Epithelial cell of esophagus (primary cell): ENCODE data around the gene MAP10.

Experiments used
- DNase-seq: peaks from one replicate; pipeline ENCODE4 v3.0.0; 2010; ENCODE audit warnings: low read depth
- H3K4me3 ChIP-seq: 2 replicates; pipeline ENCODE4 v1.5.1; 2011; ENCODE audit warnings: mild to moderate bottlenecking, low read length, control low read depth
- TF ChIP-seq, protein P1 (sequence below): IDR thresholded peaks from 2 replicates; pipeline ENCODE4 v1.5.1; 2011; ENCODE audit warnings: low read depth, mild to moderate bottlenecking, low read length, control low read depth, inconsistent platforms; ENCODE audit not compliant: insufficient read depth; ENCODE audit errors: missing control alignments

MAP10 gene, protein sequence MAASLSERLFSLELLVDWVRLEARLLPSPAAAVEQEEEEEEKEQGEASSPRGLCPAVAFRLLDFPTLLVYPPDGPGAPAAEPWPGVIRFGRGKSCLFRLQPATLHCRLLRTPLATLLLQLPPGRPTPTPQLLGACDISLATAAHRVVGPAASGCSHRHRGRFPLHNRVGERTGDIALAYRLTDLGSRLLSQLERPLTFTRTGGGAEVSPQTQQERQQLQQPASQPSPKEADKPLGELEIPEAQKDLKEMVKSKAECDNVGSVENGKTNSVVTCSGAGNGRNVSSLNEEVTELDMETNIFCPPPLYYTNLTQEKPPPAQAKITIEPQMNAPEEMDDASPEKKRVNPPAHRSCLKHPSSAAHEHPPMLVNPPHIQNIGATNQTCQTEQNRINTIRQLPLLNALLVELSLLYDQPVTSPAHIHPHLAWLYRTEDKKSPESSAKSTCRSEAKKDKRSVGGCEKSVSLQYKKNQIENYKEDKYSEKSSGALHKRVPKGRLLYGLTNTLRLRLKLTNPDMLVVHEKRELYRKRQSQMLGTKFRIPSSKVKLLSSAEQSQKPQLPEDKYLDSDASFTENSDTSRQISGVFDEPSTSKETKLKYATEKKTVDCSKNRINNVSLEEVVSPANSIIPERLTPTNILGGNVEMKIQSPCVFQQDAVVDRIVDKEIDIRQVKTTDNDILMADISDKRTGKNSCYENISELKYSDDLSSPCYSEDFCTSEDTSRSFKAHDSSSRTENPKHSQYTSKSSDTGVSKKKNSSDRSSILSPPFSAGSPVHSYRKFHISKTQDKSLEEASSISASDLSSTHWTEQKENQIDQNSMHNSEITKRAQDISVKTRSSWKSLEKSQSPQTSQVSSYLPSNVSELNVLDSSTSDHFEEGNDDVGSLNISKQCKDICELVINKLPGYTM

GRCh38 chr1:232805269-232806185, at the start of gene MAP10:
Gene MAP10 (plus strand): TSS chr1:232805416. CDS start chr1:232805450, 34 bp downstream.
- peak within 1 kb of the TSS; percentile 72 for H3K4me3 ChIP-seq
- TF ChIP-seq, protein P1, sequence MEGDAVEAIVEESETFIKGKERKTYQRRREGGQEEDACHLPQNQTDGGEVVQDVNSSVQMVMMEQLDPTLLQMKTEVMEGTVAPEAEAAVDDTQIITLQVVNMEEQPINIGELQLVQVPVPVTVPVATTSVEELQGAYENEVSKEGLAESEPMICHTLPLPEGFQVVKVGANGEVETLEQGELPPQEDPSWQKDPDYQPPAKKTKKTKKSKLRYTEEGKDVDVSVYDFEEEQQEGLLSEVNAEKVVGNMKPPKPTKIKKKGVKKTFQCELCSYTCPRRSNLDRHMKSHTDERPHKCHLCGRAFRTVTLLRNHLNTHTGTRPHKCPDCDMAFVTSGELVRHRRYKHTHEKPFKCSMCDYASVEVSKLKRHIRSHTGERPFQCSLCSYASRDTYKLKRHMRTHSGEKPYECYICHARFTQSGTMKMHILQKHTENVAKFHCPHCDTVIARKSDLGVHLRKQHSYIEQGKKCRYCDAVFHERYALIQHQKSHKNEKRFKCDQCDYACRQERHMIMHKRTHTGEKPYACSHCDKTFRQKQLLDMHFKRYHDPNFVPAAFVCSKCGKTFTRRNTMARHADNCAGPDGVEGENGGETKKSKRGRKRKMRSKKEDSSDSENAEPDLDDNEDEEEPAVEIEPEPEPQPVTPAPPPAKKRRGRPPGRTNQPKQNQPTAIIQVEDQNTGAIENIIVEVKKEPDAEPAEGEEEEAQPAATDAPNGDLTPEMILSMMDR, result no peak
- DNase-seq, result peak; percentile 59

DNA sequence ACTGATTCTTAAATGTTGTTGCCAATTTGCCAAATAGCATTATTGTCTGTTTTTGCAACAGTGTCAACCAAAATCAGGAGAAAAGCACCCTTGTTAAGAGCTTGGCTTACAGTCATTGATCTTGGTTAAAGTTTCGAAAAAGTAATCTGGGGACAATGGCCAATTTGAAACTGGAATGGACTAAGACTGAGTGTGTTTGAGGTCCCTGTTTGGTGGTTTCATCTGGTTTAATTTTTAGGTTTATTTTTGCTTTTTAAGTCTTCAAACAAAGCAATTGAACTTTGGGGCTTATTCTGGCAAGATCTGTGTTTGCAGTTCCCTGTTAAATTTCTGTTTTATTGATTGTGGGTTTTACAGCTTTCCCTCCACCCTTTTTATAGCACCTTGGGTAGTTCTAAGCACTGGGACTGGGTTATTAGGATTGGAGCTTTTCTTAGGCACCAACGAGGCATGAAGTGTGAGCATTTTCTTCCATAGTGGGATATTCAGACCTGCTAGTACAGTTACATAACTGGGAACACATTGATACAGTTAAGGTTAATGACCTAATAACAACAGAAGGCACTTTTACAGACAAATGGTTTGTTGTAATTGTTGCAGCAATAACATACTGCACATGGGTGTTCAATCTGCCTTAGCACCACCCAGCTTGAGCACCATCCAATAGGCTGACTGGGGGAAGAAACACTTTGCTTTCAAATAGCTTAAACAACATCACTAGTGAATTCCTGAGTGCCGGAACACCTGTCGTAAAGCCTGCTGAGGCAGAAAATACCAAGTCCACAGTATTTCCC, 40.6 kb upstream of the MAP10 start:
- TF ChIP-seq, protein P1, result no peak
- no peak overlapping the region for H3K4me3 ChIP-seq
- DNase-seq, result no peak

GRCh38 chr1:232765542-232765941, 39.7 kb upstream of the MAP10 start:
- TF ChIP-seq, protein P1, result no peak

DNA sequence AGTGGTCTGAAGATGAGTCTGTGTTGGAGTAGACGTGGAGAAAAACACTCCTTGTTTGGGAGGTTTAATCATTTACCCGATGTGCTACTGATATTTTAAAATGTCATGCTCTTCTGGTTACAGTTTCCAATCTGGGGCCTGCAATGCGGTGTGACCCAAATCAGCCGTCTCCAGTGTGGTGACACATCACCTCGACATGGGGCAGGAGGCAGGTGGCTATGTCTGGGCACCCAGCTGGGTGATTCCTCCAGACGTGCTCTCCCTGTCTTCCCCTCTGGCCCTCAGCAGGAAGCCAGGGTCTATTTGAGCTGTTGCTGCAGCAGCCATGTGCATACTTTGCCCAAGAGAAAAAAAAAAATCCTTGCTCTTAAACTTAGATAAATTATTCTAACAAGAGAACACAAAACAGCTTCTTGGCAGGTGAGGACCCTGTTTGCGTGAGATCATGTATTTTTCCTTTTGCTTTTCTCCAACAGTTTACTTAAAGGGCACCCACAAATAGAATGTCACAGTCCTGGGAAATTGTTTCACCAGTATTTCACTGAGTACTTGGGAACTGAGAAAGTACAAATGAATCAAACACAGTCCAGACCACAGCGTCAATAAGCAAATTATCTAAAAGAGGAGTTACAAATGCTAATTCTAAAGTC, 38.9 kb upstream of the MAP10 start:
- H3K4me3 ChIP-seq, result no peak overlapping the region
- DNase-seq, result no peak
- TF ChIP-seq, protein P1, result no peak

More at GRCh38 chr1:232765542-232765941, 39.7 kb upstream of the MAP10 start:
- no peak for DNase-seq
- no peak overlapping the region for H3K4me3 ChIP-seq

GRCh38 chr1:232766904-232767303, 38.3 kb upstream of the MAP10 start:
- TF ChIP-seq, protein P1, result no peak
- DNase-seq, result no peak
- no peak overlapping the region for H3K4me3 ChIP-seq
